ENCODE data around the gene ELF1. TPM values are rescaled to one million over a fixed set of nuclear protein-coding genes. Genes with fewer than 3 reads are reported as not detected.

Gene ELF1
- total and polyA plus RNA-seq, 7 experiments from 2014 or later: 117 to 193 (median 169) TPM

- Histone ChIP-seq H3K9me3 (ENCODE audit: control insufficient read depth in 2 of 3, low read length in 3 of 3) (no peaks in the 10 kb centered on the region), H3K36me3 (ENCODE audit: control insufficient read depth in 2 of 3, insufficient read depth in 3 of 3, low read length in 3 of 3) (peaks cover 0 to 11% (median 0%) of the 10 kb centered on the region in 3 experiments), H3K4me1 (ENCODE audit: control insufficient read depth in 2 of 2, insufficient read depth in 2 of 2, low read length in 2 of 2) (peaks cover 0 to 12% of the 10 kb centered on the region in 2 donors), H3K27ac (ENCODE audit: low read depth, low read length) (no peak overlapping the region), H3K4me3 (ENCODE audit: low read length) (no peak overlapping the region), H3K27me3 (ENCODE audit: control insufficient read depth in 2 of 2, insufficient read depth in 2 of 2, low read length in 2 of 2) (no peaks in the 10 kb centered on the region)
- Mint-ChIP-seq H3K4me1 (peaks cover 41 to 69% (median 55%) of the 10 kb centered on the region in 7 donors), H3K9me3 (peaks cover 0 to 15% (median 0%) of the 10 kb centered on the region in 11 donors), H3K36me3 (peaks cover 0 to 9% (median 0%) of the 10 kb centered on the region in 5 donors), H3K27ac (peak overlapping the region in 4 of 9 donors; percentile 43 to 56 (median 50)), H3K4me3 (peak overlapping the region in 1 of 10 donors; percentile 18), H3K27me3 (peaks cover 0 to 7% (median 0%) of the 10 kb centered on the region in 5 donors)
- DNase-seq: no peak
- ChIA-PET POLR2A (interaction anchor here (5.7 kb wide), 1 partner anchor 36 kb away, joined by 71 read pairs; the partner anchor contains the start of gene ELF1), CTCF (interaction anchor here (0.9 to 3.0 kb wide), 3 partner anchors 38 to 166 kb away, joined by 3 to 24 read pairs (median 17); partner anchors contain the start of gene ELF1)
- intact Hi-C loops (cut with micrococcal nuclease): no loop called here
- no peak for ATAC-seq
Measured at GRCh38 chr13:41056194-41056593, 37.1 kb upstream of the ELF1 start.

DNA sequence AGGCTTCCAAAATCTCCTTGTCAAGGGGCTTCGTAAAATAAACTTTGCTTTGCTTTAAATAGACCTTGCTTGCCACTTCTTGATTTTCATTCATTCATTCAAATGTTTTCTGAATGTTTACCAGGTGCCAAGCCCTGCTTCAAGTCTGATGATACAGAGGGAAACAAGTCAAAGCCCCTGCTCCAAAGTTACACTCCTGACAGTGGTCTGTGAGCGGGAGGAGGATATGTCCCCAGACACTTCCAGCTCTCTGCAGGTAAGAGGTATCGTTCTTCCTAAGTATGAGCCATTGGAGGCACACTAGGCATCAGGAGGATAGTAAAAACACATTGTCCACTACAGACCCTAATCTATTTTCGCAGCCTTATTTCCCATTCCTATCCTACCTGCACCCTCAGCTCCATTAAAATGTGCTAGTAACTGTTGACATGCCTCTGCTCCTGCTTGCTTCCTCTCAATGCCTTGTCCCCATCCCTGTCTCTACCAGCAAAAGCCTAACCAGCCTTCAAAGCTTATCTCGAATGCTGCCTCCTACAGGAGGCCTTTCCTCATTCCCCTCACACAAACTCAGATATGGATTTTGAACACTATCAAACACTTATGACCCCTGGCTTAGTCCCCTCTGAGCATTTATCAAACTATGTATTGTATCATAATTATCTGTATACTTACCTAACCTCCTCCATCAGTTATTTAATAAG is 36.0 kb upstream of the ELF1 start:
- H3K27me3 Mint-ChIP-seq: no peaks in the 10 kb centered on the region
- H3K27ac ChIP-seq (ENCODE audit: low read depth, low read length): no peak overlapping the region
- H3K27ac Mint-ChIP-seq: peak overlapping the region in 5 of 9 donors; percentile 2 to 71 (median 56)
- peaks cover 0 to under 1% (median 0%) of the 10 kb centered on the region in 3 experiments for H3K36me3 ChIP-seq (ENCODE audit: control insufficient read depth in 2 of 3, insufficient read depth in 3 of 3, low read length in 3 of 3)
- peak overlapping the region in 6 of 10 donors; percentile 0 to 54 (median 34) for H3K4me3 Mint-ChIP-seq
- ChIA-PET POLR2A (interaction anchor here (0.7 to 2.1 kb wide), 6 partner anchors 36 to 217 kb away, joined by 3 to 9 read pairs (median 4); partner anchors contain the start of gene ELF1), CTCF (interaction anchor here (0.5 to 3.0 kb wide), 20 partner anchors 14 to 168 kb away, joined by 3 to 24 read pairs (median 3); partner anchors contain the start of gene ELF1)
- no peaks in the 10 kb centered on the region for H3K9me3 ChIP-seq (ENCODE audit: control insufficient read depth in 2 of 3, low read length in 3 of 3)
- peaks cover 0 to 12% of the 10 kb centered on the region in 2 donors for H3K4me1 ChIP-seq (ENCODE audit: control insufficient read depth in 2 of 2, insufficient read depth in 2 of 2, low read length in 2 of 2)
- H3K27me3 ChIP-seq (ENCODE audit: control insufficient read depth in 2 of 2, insufficient read depth in 2 of 2, low read length in 2 of 2): no peaks in the 10 kb centered on the region
- ATAC-seq: no peak
- no peak for DNase-seq
- intact Hi-C loops (cut with micrococcal nuclease): loop anchor here (1.0 kb wide), 4 partner anchors 36 to 1055 kb away; partner anchors contain the start of gene ELF1 (in 1 of the 2)
- H3K4me3 ChIP-seq (ENCODE audit: low read length): no peak overlapping the region
- peaks cover 41 to 66% (median 55%) of the 10 kb centered on the region in 7 donors for H3K4me1 Mint-ChIP-seq
- H3K36me3 Mint-ChIP-seq: peaks cover 0 to 2% (median 0%) of the 10 kb centered on the region in 5 donors
- peaks cover 0 to 4% (median 0%) of the 10 kb centered on the region in 11 donors for H3K9me3 Mint-ChIP-seq

- no peaks in the 10 kb centered on the region for H3K27me3 Mint-ChIP-seq
- no peaks in the 10 kb centered on the region for H3K36me3 ChIP-seq (ENCODE audit: control insufficient read depth in 2 of 3, insufficient read depth in 3 of 3, low read length in 3 of 3)
- peaks cover 0 to 12% of the 10 kb centered on the region in 2 donors for H3K4me1 ChIP-seq (ENCODE audit: control insufficient read depth in 2 of 2, insufficient read depth in 2 of 2, low read length in 2 of 2)
- H3K4me3 ChIP-seq (ENCODE audit: low read length): no peak overlapping the region
- DNase-seq (peak in 7 of 9 donors; percentile 42 to 70 (median 56)), ATAC-seq (peak; percentile 59)
- intact Hi-C loops (cut with micrococcal nuclease): loop anchor here (1.0 kb wide), 4 partner anchors 35 to 1056 kb away; partner anchors contain the start of gene ELF1 (in 1 of the 2)
- peak overlapping the region in 7 of 9 donors; percentile 2 to 73 (median 59) for H3K27ac Mint-ChIP-seq
- no peaks in the 10 kb centered on the region for H3K9me3 ChIP-seq (ENCODE audit: control insufficient read depth in 2 of 3, low read length in 3 of 3)
- H3K9me3 Mint-ChIP-seq: peaks cover 0 to 3% (median 0%) of the 10 kb centered on the region in 11 donors
- peaks cover 40 to 64% (median 54%) of the 10 kb centered on the region in 7 donors for H3K4me1 Mint-ChIP-seq
- CTCF ChIA-PET: interaction anchor here (0.6 to 3.0 kb wide), 23 partner anchors 13 to 282 kb away, joined by 3 to 24 read pairs (median 3); partner anchors contain the start of gene ELF1
- H3K27me3 ChIP-seq (ENCODE audit: control insufficient read depth in 2 of 2, insufficient read depth in 2 of 2, low read length in 2 of 2): no peaks in the 10 kb centered on the region
- H3K36me3 Mint-ChIP-seq: peaks cover 0 to 5% (median 4%) of the 10 kb centered on the region in 5 donors
- peak overlapping the region in 7 of 10 donors; percentile 14 to 68 (median 48) for H3K4me3 Mint-ChIP-seq
- POLR2A ChIA-PET: interaction anchor here (0.6 to 2.1 kb wide), 7 partner anchors 18 to 218 kb away, joined by 3 to 9 read pairs (median 4); partner anchors contain the start of gene ELF1
- peak overlapping the region; percentile 5 for H3K27ac ChIP-seq (ENCODE audit: low read depth, low read length)
Measured at GRCh38 chr13:41054212-41054877, 35.2 kb upstream of the ELF1 start.

- Histone ChIP-seq H3K9me3 (ENCODE audit: control insufficient read depth in 2 of 3, low read length in 3 of 3) (no peaks in the 10 kb centered on the region), H3K27ac (ENCODE audit: low read depth, low read length) (no peak overlapping the region), H3K4me3 (ENCODE audit: low read length) (no peak overlapping the region), H3K4me1 (ENCODE audit: control insufficient read depth in 2 of 2, insufficient read depth in 2 of 2, low read length in 2 of 2) (peaks cover 0 to 12% of the 10 kb centered on the region in 2 donors), H3K36me3 (ENCODE audit: control insufficient read depth in 2 of 3, insufficient read depth in 3 of 3, low read length in 3 of 3) (no peaks in the 10 kb centered on the region), H3K27me3 (ENCODE audit: control insufficient read depth in 2 of 2, insufficient read depth in 2 of 2, low read length in 2 of 2) (no peaks in the 10 kb centered on the region)
- ATAC-seq (peak; percentile 71), DNase-seq (no peak)
- Mint-ChIP-seq H3K27ac (no peak overlapping the region), H3K36me3 (peaks cover 5 to 13% (median 13%) of the 10 kb centered on the region in 5 donors), H3K9me3 (peaks cover 0 to 7% (median 0%) of the 10 kb centered on the region in 11 donors), H3K4me1 (peaks cover 40 to 63% (median 54%) of the 10 kb centered on the region in 7 donors), H3K27me3 (no peaks in the 10 kb centered on the region), H3K4me3 (no peak overlapping the region)
- ChIA-PET POLR2A (interaction anchor here (0.9 to 2.1 kb wide), 3 partner anchors 35 to 79 kb away, joined by 4 to 9 read pairs (median 5); partner anchors contain the start of gene ELF1), CTCF (interaction anchor here (0.6 to 3.0 kb wide), 10 partner anchors 12 to 283 kb away, joined by 3 to 24 read pairs (median 4); partner anchors contain the start of gene ELF1)
- intact Hi-C loops (cut with micrococcal nuclease): no loop called here
Measured at GRCh38 chr13:41053384-41053826, 34.3 kb upstream of the ELF1 start.

DNA sequence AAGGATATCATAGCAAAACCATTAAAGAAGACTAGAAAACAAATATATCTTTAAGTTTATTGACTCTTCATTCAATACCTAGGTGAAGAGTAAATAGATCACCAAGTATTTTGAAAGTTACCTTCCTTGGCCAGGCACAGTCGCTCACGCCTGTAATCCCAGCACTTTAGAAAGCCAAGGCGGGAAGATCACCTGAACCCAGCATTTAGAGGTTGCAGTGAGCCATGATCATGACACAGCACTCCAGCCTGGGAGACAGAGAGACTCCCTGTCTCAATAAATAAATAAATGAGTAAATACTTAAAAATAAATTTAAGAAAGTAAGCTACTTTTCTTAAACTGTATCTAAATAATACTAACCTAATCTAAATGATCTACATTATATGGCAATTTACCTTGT is 33.3 kb upstream of the ELF1 start:
- Histone ChIP-seq H3K4me3 (ENCODE audit: low read length) (no peak overlapping the region), H3K4me1 (ENCODE audit: control insufficient read depth in 2 of 2, insufficient read depth in 2 of 2, low read length in 2 of 2) (peaks cover 0 to 12% of the 10 kb centered on the region in 2 donors), H3K27ac (ENCODE audit: low read depth, low read length) (no peak overlapping the region), H3K36me3 (ENCODE audit: control insufficient read depth in 2 of 3, insufficient read depth in 3 of 3, low read length in 3 of 3) (no peaks in the 10 kb centered on the region), H3K27me3 (ENCODE audit: control insufficient read depth in 2 of 2, insufficient read depth in 2 of 2, low read length in 2 of 2) (no peaks in the 10 kb centered on the region), H3K9me3 (ENCODE audit: control insufficient read depth in 2 of 3, low read length in 3 of 3) (no peaks in the 10 kb centered on the region)
- Mint-ChIP-seq H3K27me3 (no peaks in the 10 kb centered on the region), H3K9me3 (peaks cover 0 to 7% (median 0%) of the 10 kb centered on the region in 11 donors), H3K4me1 (peaks cover 36 to 56% (median 47%) of the 10 kb centered on the region in 7 donors), H3K4me3 (no peak overlapping the region), H3K27ac (no peak overlapping the region), H3K36me3 (peaks cover 5 to 17% (median 13%) of the 10 kb centered on the region in 5 donors)
- ChIA-PET POLR2A (interaction anchor here (1.1 kb wide), 1 partner anchor 78 kb away, joined by 4 read pairs; no protein-coding TSS in a partner anchor), CTCF (interaction anchor here (1.4 kb wide), 1 partner anchor 78 kb away, joined by 4 read pairs; no protein-coding TSS in a partner anchor)
- intact Hi-C loops (cut with micrococcal nuclease): no loop called here
- DNase-seq (no peak), ATAC-seq (no peak)

Data from naive thymus-derived CD4-positive, alpha-beta T cell (primary cell).